HG02870 (cell line): ENCODE data around the gene KIAA1210.
"Not testable (repeated sequence)": the region's sequence is repeated elsewhere in the genome, so short reads cannot be mapped to it uniquely, and the experiment has no call there.

Source experiments
- ATAC-seq: cut with Tn5 transposase; IDR thresholded peaks from one replicate; pipeline ENCODE4 v1.9.1; 2021; ENCODE audit warnings: mild to moderate bottlenecking, moderate library complexity; ENCODE audit not compliant: unreplicated experiment

The KIAA1210 gene

GRCh38 chrX:119040432-119040831 is 87.2 kb downstream of the KIAA1210 start:
- ATAC-seq: no peak

- ATAC-seq: no peak
Measured at GRCh38 chrX:119036107-119037029, 91.2 kb downstream of the KIAA1210 start.

- ATAC-seq: no peak
Measured at GRCh38 chrX:119030990-119031389, 96.6 kb downstream of the KIAA1210 start.

- not testable (repeated sequence) for ATAC-seq
Measured at GRCh38 chrX:119029656-119030055, 98.0 kb downstream of the KIAA1210 start.

GRCh38 chrX:119028733-119029330 is 98.8 kb downstream of the KIAA1210 start:
- no peak for ATAC-seq
